ENCODE data around the gene UBE2E2.

The UBE2E2 gene

GRCh38 chr3:23487015-23487414, 283.9 kb downstream of the UBE2E2 start:
- no peak for DNase-seq

- DNase-seq = no peak
These were observed 285.5 kb downstream of the UBE2E2 start for GRCh38 chr3:23488618-23489017.

DNA sequence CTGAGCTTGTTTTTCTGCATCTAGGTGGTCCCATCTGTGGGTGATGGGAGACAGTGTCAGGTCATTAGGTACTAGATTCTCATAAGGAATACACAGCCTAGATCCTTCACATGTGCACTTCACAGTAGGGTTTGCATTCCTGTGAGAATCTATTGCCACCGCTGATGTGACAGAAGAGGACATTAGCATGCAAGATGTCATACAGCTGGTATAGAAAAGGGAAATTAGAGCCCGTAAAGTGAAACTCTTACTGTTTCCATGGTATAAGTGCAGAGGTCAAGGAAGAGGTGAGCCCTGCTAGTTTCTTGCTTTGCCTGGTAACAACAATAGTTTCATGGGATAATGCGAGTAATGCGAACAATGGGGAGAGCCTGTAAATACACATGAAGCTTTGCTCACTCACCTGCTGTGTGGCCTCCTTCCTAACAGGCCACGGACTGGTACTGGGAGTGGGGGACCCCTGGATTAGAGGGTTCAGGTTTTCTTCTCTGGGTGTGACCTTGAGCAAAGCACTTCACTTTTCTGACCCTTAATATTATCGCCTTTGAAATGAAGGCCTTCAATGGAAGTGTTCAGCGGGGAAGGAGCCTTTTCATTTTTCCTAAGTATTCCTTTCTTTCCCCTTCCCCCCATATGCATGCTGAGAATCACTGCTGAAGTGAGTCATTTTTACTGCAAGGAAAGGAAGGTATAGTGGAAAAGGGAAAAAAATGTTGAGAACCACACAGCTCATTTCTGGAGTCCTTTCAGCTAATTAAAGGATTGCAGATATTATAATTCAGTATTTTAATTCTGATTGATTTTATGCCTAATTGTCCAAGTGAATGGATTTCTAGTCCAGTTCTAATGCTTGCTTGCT, 286.4 kb downstream of the UBE2E2 start:
- DNase-seq = peak; percentile 17

DNA sequence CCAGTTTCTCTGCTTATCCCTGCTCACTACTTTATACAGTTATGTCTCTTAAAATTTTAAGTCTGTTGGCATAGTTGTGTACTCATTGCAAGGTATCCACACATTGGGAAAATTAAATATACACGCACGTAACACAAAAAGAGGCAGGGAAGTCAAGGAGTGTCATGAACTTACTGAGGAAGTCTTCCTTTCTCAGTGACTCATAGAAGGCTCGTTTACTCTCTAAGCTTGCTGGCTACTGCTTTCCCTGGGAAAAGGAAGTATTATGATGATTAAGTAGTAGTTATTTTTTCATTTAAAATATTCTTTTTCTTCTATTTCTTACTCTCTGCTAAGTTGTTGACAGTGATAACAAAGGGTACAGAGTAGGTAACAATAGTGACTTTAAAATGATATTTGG, 287.3 kb downstream of the UBE2E2 start:
- no peak for DNase-seq

- DNase-seq = no peak
These were observed 288.9 kb downstream of the UBE2E2 start for GRCh38 chr3:23492057-23492456.

GRCh38 chr3:23493889-23494288, 290.8 kb downstream of the UBE2E2 start:
- no peak for DNase-seq

DNA sequence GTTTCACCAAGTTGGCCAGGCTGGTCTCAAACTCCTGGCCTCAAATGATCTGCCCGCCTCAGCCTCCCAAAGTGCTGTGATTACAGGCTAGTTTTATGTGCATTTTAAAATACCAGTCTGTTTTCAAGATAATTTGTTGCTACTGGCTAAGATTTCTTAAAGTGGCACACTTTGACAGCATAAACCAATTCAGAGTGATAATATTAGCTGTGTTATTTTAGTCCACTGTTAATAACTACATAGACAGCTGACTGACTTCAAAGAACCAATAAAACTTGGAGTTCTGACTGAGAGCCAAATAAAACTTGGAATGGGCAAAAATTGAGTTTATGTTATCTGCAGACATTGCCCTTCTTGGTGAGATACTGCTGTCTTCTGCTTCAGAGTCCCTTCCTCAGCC, 291.8 kb downstream of the UBE2E2 start:
- DNase-seq = no peak

- no peak for DNase-seq
These were observed 292.4 kb downstream of the UBE2E2 start for GRCh38 chr3:23495507-23495906.

DNA sequence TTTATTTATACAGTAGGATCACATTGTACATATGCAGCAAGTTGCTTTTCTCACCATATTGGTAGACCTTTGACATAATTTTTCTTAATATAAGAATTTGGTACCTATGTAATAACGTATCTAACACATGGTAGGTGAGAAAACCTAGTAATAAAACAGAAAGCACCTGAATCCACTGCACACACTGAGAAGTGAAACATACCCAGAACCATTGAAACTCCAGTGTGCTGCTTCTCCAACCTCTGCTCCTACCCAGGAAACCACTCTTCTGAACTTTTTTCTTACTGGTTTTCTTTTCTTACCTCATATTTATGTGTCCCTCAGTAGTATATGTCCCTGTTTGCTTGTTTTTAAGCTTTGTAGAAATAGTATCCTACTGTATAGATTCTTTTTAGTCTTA, 293.0 kb downstream of the UBE2E2 start:
- no peak for DNase-seq

DNA sequence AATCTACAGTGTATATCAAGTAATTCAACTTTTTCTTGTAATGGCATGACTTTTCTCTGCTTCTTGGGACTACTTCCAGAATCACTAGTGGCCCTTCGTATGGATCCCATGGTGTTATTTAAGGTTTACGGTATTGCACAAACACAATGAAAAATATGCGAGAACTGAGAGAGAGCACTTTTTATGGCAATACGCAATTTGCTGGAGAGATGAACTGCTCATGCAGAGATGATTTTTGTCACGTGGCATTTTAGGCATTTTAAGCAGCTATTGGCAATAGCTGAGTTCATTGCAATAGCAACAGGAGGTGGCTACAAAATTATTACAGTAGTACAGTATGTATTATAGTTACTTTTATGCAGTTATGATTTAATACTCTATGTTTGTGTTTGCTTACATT, 294.0 kb downstream of the UBE2E2 start:
- no peak for DNase-seq

DNA sequence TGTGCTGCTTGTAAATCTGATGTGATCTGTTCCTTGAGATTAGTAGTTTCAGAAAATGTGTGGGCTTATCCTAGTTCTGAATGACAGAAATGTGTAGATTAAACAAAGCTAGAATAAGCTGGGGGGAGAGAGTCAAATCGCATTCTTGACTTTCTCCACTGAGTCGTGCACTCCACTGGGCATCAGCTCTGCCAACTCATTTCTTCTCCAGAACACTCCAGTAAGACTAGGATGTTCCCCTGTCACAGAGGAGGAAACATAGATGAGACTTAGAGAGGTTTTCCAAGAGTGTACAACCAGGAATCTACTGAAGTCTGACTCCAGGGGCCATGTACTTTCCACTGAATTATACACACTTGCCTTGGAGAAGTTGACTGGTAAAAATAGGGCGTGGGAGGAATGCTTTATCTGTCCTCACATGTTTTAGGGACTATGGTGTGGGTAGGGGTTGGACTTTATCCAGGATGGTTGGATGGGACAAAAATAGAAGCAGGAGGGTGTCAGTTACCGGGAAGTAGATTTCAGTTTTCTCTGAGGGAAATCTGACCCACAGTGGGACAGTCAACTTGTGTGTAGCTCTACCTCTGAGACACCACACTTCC, 298.2 kb downstream of the UBE2E2 start:
- DNase-seq = no peak

- no peak for DNase-seq
These were observed 305.3 kb downstream of the UBE2E2 start for GRCh38 chr3:23508464-23508863.

GRCh38 chr3:23518441-23518840, 315.3 kb downstream of the UBE2E2 start:
- no peak for DNase-seq

GRCh38 chr3:23519314-23520208, 316.4 kb downstream of the UBE2E2 start:
- DNase-seq = no peak

- DNase-seq = no peak
These were observed 324.2 kb downstream of the UBE2E2 start for GRCh38 chr3:23527326-23527725.

DNA sequence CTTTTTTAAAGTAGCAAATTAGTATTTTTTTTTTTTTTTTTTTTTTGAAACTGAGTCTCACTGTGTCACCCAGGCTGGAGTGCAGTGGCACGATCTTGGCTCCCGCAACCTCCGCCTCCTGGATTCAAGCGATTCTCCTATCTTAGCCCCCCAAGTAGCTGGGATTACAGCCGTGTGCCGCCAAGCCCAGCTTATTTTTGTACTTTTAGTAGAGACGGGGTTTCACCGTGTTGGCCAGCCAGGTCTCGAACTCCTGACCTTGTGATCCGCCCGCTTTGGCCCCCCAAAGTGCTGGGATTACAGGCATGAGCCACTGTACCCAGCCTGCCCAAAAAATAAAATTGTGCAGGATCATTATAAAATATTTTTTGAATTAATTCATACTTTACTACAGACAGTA, 330.5 kb downstream of the UBE2E2 start:
- DNase-seq = no peak

DNA sequence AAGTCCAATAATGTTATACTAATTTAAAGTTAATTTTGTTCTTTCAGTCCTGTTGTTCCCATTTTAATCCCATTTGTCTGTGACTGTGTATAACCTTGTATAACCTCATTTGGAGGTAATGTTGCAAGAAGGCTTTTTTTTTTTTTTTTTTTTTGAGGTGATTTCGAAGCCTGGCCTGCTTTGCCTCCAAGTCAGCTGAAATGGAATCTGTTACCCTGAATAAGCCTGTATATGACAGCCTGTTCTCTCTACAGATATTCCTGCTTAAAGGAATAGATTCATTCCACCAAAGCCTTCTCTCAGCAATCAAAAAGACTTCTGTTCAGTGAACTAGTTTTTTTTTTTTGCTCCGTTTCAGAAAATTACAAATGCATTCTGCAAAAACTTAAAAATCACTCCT, 330.9 kb downstream of the UBE2E2 start:
- DNase-seq = no peak

- DNase-seq = peak; percentile 77
These were observed 334.0 kb downstream of the UBE2E2 start for GRCh38 chr3:23537101-23537551.

- DNase-seq = no peak
These were observed 336.1 kb downstream of the UBE2E2 start for GRCh38 chr3:23539185-23539584.

- no peak for DNase-seq
These were observed 337.5 kb downstream of the UBE2E2 start for GRCh38 chr3:23540600-23540999.

- DNase-seq = no peak
These were observed 339.0 kb downstream of the UBE2E2 start for GRCh38 chr3:23542079-23542478.

DNA sequence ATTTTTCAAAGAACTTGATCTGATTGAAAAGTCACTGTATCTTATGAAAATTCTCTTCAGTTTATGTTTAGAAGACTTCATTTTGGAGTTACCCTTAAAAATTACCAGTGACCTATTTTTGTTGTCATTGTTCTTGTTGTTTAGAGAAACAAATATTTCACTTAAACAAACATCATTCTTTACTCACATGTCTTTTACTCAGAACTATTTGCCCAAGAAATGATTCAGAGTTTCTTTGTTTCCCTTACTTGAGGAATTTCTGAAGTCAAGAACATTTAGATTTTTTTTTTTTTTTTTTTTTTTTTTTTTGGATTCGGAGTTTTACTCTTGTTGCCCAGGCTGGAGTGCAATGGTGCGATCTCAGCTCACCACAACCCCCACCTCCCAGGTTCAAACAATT, 343.1 kb downstream of the UBE2E2 start:
- DNase-seq = no peak

GRCh38 chr3:23547905-23548650, 345.0 kb downstream of the UBE2E2 start:
- DNase-seq = no peak
